ENCODE results near the gene RCSD1.

Gene RCSD1

GRCh38 chr1:167687919-167688519 is 58.0 kb downstream of the RCSD1 start:
- DNase-seq (ENCODE audit: low read depth, low spot score): peak; percentile 48

DNA sequence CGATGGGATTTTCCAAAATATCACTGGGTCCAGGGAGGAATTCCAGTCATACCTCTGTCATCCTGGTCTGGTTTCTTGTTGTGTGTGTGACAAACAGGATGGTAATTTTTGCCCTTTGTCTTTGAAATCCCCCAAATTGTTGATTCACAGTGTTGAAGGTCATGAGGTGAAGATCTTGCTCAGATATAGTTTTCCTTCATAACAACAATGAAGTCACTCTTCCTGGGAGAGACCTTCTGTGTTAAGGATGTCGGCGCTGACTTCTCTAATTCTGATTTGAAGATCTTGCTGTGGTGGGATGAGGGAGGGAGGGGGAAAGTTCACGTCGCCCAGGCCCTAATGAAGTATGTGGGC is 59.5 kb downstream of the RCSD1 start:
- DNase-seq (ENCODE audit: low read depth, low spot score): no peak

GRCh38 chr1:167690053-167690452 is 60.0 kb downstream of the RCSD1 start:
- no peak for DNase-seq (ENCODE audit: low read depth, low spot score)

GRCh38 chr1:167693425-167694045 is 63.5 kb downstream of the RCSD1 start:
- no peak for DNase-seq (ENCODE audit: low read depth, low spot score)

- DNase-seq (ENCODE audit: low read depth, low spot score): no peak
Observed at GRCh38 chr1:167694691-167695090, 64.7 kb downstream of the RCSD1 start.

GRCh38 chr1:167695147-167695546 is 65.1 kb downstream of the RCSD1 start:
- DNase-seq (ENCODE audit: low read depth, low spot score): no peak

DNA sequence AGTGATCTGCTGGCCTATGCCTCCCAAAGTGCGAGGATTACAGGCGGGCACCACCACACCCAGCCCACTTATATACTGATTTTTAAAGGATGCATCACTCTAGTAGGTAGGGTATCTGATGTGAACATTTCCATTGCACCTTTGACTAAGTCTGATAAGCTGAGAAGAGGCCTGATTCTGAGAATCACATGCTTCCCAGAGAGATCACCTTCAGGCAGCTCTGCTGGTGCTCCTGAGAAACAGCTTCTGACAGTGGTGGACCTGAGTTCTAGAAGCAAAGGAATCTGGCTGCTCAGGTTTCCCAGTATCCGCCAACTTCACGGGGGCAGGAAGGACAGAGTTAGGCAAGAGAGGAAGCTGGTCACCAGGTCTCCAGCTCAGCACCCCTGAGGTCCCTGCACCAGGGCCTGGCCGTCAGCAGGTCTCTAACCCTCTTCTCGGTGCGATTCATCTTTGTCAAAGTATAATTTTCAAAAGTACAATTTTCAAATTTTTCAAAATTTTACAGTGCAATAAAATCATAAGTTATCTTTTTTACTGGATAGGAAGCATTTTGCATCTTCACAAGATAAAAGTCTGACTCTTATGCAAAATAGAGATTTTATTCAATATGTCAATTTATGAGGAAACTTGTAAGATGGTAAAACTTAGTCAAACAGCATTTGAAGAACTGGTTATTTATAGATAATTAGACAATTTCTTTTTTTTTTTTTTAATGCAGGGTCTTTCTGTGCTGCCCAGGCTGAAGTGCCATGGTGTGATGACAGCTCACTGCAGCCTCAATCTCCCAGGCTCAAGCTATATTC is 65.9 kb downstream of the RCSD1 start:
- DNase-seq (ENCODE audit: low read depth, low spot score): no peak

GRCh38 chr1:167697667-167698141 is 67.7 kb downstream of the RCSD1 start:
- DNase-seq (ENCODE audit: low read depth, low spot score): no peak

GRCh38 chr1:167698313-167698712 is 68.3 kb downstream of the RCSD1 start:
- no peak for DNase-seq (ENCODE audit: low read depth, low spot score)

DNA sequence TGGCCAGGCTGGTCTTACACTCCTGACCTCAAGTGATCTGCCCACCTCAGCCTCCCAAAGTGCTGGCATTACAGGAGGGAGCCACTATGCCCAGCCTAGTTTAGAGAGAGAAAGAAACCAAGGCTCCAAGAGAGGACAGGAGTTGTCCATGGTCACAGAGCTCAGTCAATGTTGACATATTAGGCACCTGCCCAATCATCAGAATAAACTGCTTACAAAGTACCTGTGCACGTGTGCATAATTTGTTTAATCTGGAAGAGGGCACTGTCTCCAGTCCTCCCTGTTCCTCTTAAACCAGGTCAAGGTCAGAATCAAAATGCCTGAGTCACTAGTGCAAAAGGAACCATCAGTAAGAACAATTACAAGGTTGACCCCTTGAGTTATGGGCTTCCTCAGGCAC is 71.5 kb downstream of the RCSD1 start:
- no peak for DNase-seq (ENCODE audit: low read depth, low spot score)

GRCh38 chr1:167703557-167703956 is 73.5 kb downstream of the RCSD1 start:
- DNase-seq (ENCODE audit: low read depth, low spot score): no peak

DNA sequence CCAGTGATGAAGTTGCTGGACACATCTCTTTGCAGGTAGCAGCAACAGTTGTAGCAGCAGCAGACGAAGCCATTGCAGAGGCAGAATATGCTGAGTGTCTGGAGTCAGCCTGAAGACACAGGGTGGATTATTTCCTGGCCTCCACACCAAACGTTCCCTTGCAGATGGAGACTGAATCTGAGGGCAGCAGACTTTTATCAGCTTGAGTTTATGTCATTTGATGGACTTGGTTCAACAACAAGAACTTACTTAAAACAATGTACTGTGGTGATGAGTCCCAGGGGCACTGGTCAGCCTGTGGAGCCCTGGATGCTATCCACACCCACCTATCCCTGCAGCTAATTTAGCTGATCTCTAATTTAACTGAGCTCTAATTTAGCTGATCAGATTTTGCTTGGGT is 74.7 kb downstream of the RCSD1 start:
- no peak for DNase-seq (ENCODE audit: low read depth, low spot score)

GRCh38 chr1:167705250-167705649 is 75.2 kb downstream of the RCSD1 start:
- no peak for DNase-seq (ENCODE audit: low read depth, low spot score)

DNA sequence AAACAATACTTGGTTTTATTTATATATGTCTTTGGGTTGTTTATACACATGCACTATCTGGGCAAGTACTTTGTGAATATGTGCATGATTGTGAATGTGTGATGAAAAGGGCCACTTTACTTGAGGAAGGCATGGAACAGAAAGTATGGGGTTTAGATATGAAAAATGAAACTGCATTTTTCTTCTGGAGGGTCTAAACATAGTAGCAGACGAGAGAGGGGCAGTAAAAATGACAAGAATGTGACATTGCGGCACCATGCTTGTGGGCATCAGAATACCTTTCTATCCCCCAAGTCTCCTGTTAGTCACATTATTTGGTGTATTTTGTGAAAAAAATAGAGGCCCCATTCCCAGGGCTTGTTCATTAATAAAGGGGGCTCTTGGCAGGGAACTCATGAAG is 76.3 kb downstream of the RCSD1 start:
- no peak for DNase-seq (ENCODE audit: low read depth, low spot score)

DNA sequence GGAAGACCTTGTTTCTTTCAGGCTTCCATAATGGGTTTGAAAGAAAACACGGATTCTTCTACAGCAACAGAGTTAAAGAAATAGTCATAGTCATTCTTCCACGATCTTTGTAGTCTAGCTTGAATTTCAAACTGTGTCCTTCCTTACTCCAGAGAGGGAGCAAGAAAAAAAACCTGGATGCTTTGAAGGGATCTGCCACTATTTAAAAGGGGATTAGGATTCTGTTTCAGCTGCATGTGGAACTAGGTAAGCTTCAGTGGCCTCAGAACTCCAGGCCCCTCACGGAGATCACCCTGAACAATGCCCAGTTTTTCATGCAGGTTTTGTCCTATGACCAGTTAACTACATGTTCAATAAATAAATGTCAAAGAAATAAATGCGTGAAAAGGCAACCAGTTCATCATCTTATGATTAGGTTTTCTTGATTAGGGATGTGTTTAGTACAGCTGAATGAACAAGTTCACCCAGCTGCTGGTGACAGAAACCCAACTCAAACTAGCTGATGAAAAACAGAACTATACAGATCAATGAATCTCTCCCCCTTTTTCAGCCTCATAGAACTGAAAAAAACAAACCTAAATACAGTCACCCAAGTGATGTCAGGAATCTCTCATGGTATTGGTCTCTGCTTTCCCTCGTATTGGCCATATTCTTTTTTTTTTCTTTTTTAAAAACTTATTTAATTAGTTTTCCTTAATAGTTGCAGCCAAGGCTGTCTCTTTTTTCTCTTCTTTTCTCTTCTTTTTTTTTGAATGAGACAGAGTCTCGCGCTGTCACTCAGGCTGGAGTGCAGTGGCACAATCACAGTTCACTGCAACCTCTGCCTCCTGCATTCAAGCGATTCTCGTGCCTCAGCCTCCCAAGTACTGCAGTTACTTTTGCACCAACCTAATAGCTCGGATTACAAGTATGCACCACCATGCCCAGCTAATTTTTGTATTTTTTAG is 77.2 kb downstream of the RCSD1 start:
- DNase-seq (ENCODE audit: low read depth, low spot score): no peak

- DNase-seq (ENCODE audit: low read depth, low spot score): no peak
Observed at GRCh38 chr1:167707942-167708341, 77.9 kb downstream of the RCSD1 start.

DNA sequence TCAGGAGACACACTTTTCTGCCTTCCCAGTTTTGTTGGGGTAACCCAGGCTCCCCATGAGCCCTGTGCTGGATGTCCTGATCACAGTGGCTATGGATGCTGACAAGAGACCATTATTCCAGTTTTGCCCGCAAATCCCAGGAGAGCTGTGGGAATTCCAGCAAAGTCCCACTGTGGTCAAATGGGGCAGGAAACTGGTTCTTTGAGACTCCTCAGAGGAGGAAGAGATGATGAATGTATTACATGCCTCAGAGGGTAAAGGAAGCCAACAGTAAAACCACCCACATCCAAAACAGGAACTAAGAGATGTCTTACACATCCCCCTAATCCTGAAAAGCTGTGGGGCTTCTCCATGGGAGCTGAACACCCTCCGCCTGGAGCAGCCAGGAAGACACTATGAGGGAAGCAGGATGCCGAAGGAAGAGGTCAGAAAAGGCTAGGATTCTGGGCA is 78.9 kb downstream of the RCSD1 start:
- DNase-seq (ENCODE audit: low read depth, low spot score): no peak

- no peak for DNase-seq (ENCODE audit: low read depth, low spot score)
Observed at GRCh38 chr1:167710836-167711235, 80.8 kb downstream of the RCSD1 start.

- no peak for DNase-seq (ENCODE audit: low read depth, low spot score)
Observed at GRCh38 chr1:167711797-167712196, 81.8 kb downstream of the RCSD1 start.

DNA sequence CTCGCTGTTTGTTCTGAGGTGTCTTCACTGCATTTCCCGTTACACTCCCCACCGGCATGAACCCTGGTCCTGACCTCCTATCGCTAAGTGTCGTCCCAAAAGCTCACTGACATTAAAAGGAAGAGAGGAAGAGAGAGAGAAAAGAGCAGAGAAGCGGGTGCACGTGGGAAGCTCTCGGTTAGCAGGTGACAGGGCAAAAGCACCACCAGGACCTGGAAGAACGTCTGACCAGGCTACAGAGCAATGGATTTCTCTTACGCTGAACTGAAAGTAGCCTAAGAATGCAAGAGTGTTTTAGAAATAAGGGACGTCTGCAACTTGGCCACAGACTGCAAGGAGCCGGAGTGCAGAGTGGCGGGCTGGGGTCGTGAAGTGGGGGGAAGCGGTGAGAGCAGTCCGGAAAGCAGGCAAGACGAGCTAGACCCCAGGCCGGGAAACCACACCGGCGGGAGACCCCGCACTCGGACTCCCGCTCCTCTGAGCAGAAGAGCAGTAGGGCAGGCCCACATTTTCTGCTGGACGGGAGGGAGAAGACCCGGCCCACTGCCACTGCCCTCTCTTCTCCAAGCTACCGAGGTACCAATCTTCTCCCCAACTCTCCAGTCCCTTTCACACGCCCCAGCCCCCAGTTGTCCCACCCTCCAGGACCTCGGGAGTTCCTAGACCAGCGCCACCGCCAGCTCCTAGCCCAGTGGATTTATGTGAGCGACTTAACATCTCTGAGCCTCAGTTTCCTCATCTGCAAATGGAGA is 83.5 kb downstream of the RCSD1 start:
- no peak for DNase-seq (ENCODE audit: low read depth, low spot score)

GRCh38 chr1:167714098-167714438 is 84.0 kb downstream of the RCSD1 start:
- DNase-seq (ENCODE audit: low read depth, low spot score): no peak
